AG20443 (cell line): ENCODE measurements around the gene CDH4.
A peak's percentile ranks its signal among the peaks of the same experiment; 100 is the strongest.
"Not testable (repeated sequence)": the region's sequence is repeated elsewhere in the genome, so short reads cannot be mapped to it uniquely, and the experiment has no call there.

Experiments used
- DNase-seq: peaks from one replicate; pipeline ENCODE4 v3.0.0; 2012; ENCODE audit warnings: low spot score, mixed read lengths

CDH4 gene

DNA sequence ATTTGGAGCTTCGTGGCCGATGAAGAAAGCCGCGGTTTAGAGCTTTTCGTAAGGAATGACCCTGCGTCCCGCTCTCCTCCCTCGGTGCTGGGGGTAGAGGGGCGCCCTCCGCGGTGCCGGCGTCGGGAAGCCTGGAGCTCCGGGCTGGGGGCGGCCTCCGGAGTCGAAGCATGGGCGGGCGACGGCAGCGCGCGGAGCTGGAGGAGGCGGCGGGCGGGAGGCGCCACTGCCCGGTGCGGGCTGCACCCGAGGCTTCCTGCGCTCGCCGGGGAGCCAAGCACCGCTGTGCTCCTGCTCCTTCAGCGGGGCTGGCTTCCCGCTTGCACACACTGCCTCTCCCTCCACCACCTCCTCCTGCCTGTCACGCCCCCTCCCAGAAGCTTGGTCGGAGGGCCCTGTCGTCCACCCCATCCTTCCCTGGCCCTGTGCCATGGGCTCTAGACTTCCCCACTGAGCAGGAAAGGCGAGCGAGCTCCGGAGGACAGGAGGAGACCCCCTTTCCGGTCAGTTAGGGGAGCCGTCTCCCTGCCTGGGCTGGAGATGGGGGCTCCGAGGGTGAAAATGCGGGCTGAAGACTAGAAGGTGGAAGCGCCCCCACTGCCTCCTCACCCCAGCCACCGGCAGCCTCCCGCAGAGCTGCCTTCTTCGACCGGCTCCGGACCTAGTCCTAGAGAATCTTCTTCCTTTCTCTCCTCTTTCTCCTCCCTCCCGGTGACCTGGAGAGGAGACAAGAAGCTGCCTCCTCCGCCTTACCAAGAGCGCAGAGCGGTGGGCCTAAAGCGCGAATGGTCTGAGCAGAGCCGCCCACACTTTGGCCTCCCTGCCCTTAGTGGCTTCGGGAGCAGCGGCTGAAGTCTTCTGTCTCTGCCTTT, 1.8 kb downstream of the CDH4 start:
- peak; percentile 50 for DNase-seq

DNA sequence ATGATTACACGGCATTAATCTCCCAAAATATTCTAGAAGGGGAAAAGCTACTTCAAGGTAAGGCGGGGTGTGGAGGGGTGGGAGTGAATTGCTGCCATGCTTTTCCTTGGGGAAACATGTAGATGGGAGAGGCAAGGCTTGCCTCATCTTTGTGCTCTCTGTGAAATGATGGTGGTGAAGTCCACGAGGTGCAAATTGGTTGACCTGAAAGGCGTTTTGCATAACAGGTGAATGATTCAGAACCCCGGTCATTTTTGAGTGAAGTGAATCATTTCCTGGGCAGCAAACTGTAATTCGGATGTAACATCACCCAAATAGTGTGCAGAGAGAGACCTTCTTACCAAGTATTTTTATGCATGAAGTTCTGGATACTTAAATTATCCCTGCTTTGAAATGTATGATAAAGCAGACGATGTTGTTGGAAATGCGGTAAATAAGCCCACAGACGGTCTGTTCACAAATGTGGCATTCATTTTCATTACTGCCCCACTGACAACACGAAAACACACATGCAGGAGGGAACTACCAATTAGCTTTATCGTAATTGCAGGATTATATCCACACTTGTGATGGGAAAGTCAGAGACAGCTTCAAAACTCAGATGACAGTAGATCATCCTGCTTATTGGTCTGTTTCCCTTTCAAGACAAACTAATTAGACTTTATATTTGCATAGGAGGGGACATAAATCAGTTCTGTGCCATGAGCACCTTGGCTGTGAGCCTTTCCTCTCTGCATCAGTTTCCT, 3.0 kb downstream of the CDH4 start:
- no peak for DNase-seq

DNA sequence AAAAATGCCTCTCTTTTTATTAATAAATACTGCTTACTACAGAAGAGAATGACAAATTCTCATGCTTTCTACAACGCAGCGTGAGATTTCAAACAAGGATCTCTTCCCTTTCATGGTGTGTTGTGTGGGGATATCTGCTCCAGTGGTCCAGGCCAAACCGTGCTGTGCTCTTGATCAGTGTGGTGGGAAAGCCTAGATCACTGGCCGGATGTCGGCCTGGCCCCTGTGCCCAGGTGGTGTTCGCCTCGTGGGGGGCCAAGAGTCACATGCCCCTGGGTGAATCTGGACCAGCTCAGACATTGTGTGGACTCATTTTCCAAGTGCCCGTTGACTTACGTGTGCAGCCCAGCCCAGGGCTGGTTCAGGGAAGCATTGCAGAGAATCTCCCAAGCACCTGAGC, 4.3 kb downstream of the CDH4 start:
- no peak for DNase-seq

- no peak for DNase-seq
Measured at GRCh38 chr20:61256824-61257223, 4.8 kb downstream of the CDH4 start.

DNA sequence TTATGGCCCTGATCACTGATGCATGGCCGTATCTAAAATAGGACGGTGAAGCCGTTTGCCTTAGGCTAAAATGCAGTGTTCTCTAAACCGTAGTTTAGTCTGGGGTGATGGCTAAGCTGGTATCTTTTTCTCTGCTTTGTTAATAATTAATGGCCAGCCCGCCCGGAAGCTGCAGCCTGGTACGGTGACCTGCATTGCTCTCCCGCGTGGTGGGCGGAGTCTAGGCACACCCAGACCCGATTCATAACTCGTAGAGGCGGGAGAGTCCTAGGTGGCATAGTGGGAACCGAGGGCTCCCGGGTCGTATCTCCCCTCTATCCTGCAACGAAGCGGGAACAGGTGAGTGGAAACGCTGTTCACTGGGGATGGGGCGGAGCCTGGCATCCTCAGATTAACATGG, 5.5 kb downstream of the CDH4 start:
- no peak for DNase-seq

DNA sequence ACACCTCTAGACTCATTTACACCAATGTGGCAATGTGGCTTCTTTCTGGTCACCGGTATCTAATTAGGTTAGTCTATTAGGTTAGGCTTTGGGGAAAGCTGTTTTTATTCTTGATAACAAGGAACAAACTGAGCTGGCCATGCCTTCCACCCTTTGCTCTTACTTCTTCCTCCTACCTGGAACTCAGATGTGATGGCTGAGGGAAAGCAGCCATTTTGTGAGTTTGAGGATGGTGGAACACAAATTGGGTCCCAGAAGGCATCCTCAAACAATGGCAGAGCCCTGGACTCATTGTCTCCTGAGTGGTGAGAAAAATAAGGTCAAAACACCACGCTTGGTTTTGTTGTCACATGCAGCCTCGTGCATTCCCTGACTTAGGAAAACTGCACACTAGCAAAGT, 7.7 kb downstream of the CDH4 start:
- no peak for DNase-seq

DNA sequence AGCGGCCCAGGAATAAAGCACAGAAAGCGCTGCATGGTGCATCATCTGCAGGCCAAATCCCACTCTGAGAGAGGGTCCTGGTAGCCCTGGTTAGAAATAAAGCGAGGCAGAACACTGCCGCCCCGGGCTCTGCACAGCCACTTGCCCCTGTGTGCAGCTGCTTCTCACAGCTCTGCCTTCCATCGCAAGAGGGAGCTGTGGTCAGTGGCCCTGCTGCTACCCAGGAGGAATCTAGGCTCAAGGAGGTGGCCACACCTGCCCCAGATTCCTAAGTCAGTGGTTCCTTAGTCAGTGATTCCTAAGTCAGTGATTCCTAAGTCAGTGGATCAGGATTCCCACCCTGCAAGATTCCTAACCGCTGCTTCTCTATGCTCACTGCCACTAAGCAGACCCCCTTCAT, 8.8 kb downstream of the CDH4 start:
- DNase-seq = no peak

DNA sequence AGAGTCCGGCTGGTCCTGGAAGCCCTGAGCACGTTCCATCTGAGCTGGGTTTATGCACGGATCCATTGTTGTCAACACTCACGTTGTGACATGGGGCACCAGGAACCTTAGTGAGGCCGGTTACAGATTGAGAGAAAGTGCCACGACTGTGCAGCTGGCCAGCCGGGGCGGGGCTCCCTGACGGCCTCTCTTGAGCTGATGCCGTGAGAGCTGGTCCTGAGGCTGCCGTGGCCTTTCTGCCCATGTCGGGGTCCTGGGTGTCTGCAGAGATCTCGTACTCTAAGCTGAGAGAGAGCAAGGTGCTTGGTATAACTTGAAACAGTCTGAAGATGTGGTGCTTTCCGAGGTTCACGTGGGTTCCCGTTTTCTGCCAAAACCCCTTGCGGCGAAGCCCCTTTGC, 10.0 kb downstream of the CDH4 start:
- DNase-seq = no peak

GRCh38 chr20:61262514-61262913, 10.5 kb downstream of the CDH4 start:
- no peak for DNase-seq

- peak; percentile 60 for DNase-seq
Measured at GRCh38 chr20:61263084-61263695, 11.1 kb downstream of the CDH4 start.

DNA sequence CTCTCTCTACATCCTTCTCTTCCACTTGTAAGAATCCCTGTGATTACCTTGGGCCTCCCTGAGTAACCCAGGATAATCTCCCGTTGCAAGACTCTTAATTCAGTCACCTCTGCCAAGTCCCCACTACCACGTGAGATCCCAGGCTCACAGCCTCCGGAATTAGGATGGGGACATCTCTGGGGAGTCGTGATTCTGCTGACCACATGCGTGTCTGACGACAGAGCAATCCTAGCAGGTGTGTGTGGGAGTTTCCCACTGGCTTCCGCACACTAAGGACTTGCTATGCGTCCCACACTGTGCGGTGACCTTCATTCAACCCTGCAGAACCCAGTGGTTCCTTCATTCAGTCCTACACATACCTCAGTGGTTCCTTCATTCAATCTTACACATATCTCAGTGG, 11.9 kb downstream of the CDH4 start:
- DNase-seq = no peak

GRCh38 chr20:61267241-61267640, 15.2 kb downstream of the CDH4 start:
- DNase-seq = no peak

- DNase-seq = no peak
Measured at GRCh38 chr20:61268024-61268423, 16.0 kb downstream of the CDH4 start.

- no peak for DNase-seq
Measured at GRCh38 chr20:61271312-61272231, 19.5 kb downstream of the CDH4 start.

DNA sequence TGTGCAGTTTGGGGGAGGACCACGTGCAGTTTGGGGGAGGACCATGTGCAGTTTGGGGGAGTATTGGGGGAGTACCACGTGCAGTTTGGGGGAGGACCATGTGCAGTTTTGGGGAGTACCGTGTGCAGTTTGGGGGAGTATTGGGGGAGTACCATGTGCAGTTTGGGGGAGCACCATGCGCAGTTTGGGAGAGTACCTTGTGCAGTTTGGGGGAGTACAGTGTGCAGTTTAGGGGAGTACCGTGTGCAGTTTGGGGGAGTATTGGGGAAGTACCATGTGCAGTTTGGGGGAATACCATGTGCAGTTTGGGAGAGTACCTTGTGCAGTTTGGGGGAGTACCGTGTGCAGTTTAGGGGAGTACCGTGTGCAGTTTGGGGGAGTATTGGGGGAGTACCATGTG, 21.0 kb downstream of the CDH4 start:
- DNase-seq = not testable (repeated sequence)

GRCh38 chr20:61273666-61274065, 21.6 kb downstream of the CDH4 start:
- DNase-seq = not testable (repeated sequence)

DNA sequence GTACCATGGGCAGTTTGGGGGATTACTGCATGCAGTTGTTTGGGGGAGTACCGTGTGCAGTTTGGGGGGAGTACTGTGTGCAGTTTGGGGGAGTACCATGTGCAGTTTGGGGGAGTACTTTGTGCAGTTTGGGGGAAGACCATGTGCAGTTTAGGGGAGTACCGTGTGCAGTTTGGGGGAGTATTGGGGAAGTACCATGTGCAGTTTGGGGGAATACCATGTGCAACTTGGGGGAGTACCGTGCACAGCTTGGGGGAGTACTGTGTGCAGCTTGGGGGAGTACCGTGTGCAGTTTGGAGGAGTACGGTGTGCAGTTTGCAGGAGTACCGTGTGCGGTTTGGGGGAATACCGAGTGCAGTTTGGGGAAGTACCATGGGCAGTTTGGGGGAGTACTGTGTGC, 22.3 kb downstream of the CDH4 start:
- DNase-seq = no peak

- DNase-seq = no peak
Measured at GRCh38 chr20:61278296-61278695, 26.2 kb downstream of the CDH4 start.

DNA sequence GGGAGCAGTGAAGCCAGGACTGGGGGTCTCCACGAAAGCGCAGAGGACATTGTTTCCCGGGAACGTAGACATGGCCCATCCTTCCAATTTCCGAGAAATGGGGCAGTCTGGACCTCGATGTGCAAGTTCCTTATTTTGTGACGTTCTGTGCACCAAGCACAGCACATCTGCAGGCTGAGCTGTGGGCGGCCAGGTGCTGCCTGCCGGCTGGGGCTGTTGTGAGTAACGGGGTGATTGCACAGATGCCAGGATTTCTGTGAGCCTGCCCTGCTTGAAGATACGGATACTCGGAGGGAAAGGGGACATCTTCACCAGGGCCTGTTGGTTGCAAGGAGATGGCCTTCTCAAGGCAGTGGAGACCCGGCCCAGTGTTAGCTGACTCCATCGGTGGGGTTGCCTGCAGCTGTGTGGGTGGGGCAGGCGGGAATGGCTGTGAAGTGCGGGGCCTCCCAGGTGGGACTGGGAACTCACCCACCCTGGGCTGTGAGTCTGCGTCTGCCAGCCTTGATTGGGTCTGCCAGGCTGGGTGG, 27.6 kb downstream of the CDH4 start:
- DNase-seq = no peak

GRCh38 chr20:61280217-61280980, 28.3 kb downstream of the CDH4 start:
- no peak for DNase-seq

GRCh38 chr20:61281286-61281795, 29.3 kb downstream of the CDH4 start:
- DNase-seq = no peak
